ENCODE results near the gene MOB2. TPM values are rescaled to one million over a fixed set of nuclear protein-coding genes. Genes with fewer than 3 reads are reported as not detected.

Gene MOB2
- 25.5 and 32.3 TPM in 2 replicates for total RNA-seq

GRCh38 chr11:1486054-1486825, at the start of gene MOB2:
Gene MOB2, minus strand, starts transcription at chr11:1486779. Its CDS starts 223 bp downstream, at chr11:1486556.

Other genes starting within 250 kb of the MOB2 start
- gene TOLLIP, start 177.1 kb downstream of the MOB2 start, total RNA-seq = 22.4 and 30.2 TPM in 2 replicates
- 0.11 and 0.39 TPM in 2 replicates for gene BRSK2, start 96.8 kb downstream of the MOB2 start, total RNA-seq
- 0.79 and 1.5 TPM in 2 replicates for gene DUSP8, start 85.5 kb upstream of the MOB2 start, total RNA-seq
- gene KRTAP5-1, start 98.5 kb upstream of the MOB2 start, total RNA-seq = not detected in 2 replicates
- gene KRTAP5-2, start 111.5 kb upstream of the MOB2 start, total RNA-seq = not detected in 2 replicates
- gene KRTAP5-3, start 121.7 kb upstream of the MOB2 start, total RNA-seq = not detected in 2 replicates
- gene KRTAP5-4, start 135.4 kb upstream of the MOB2 start, total RNA-seq = not detected in 2 replicates
- gene KRTAP5-5, start 143.0 kb upstream of the MOB2 start, total RNA-seq = not detected in 2 replicates
- gene KRTAP5-6, start 210.4 kb upstream of the MOB2 start, total RNA-seq = not detected in 2 replicates